ENCODE data around the gene POLA1.

POLA1 gene

GRCh38 chrX:25026576-25026975 lies 332.9 kb downstream of the POLA1 start:
- DNase-seq (ENCODE audit: low spot score): no peak

- DNase-seq (ENCODE audit: low spot score): no peak
Observed at GRCh38 chrX:25028726-25029125, 335.0 kb downstream of the POLA1 start.

GRCh38 chrX:25029288-25029825 lies 335.6 kb downstream of the POLA1 start:
- no peak for DNase-seq (ENCODE audit: low spot score)

- DNase-seq (ENCODE audit: low spot score): no peak
Observed at GRCh38 chrX:25034889-25035288, 341.2 kb downstream of the POLA1 start.

GRCh38 chrX:25039036-25039435 lies 345.3 kb downstream of the POLA1 start:
- DNase-seq (ENCODE audit: low spot score): no peak

- DNase-seq (ENCODE audit: low spot score): no peak
Observed at GRCh38 chrX:25043192-25043591, 349.5 kb downstream of the POLA1 start.

All from left forelimb (tissue), 1 donor.